SK-N-MC (cell line): ENCODE data around the gene HIF1A.

ENCODE experiments used
- FOXP2 ChIP-seq: optimal IDR thresholded peaks from 2 replicates; pipeline ENCODE3; 2011; ENCODE audit warnings: mild to moderate bottlenecking, moderate library complexity; ENCODE audit not compliant: insufficient read depth; ENCODE audit errors: extremely low read length, control extremely low read depth
- POLR2AphosphoS5 ChIP-seq: IDR thresholded peaks from 2 replicates; pipeline ENCODE4 v1.6.1; 2012; ENCODE audit warnings: mild to moderate bottlenecking, low read depth, low read length, borderline replicate concordance

- TF ChIP-seq FOXP2, result no peak
- TF ChIP-seq POLR2AphosphoS5, result no peak
These were observed 5.0 kb downstream of the HIF1A start for GRCh38 chr14:61700104-61700886.
